ENCODE data around the gene ARRDC1. TPM values are rescaled to one million over a fixed set of nuclear protein-coding genes. Genes with fewer than 3 reads are reported as not detected.

Gene ARRDC1
- total and polyA plus RNA-seq, 9 of the 15 experiments (the other 6 are each of a cell fraction or from before 2014, with no cell fraction given): 0.21 to 45.3 (median 18.6) TPM

- TF ChIP-seq THAP12 (CRISPR knock-in tag; IDR thresholded peaks at IDR 0.05) (no peak), MTF1 (CRISPR knock-in tag; IDR thresholded peaks at IDR 0.05; ENCODE audit: borderline replicate concordance) (no peak), RNF219 (CRISPR knock-in tag; IDR thresholded peaks at IDR 0.05) (no peak), ZKSCAN3 (CRISPR knock-in tag; IDR thresholded peaks at IDR 0.05) (no peak), EGR1 (conservative IDR thresholded peaks at IDR 0.05) (no peak; the same call in none of the 2 replicates), KDM4B (IDR thresholded peaks at IDR 0.05; ENCODE audit: borderline replicate concordance in 2 of 2, low read depth in 1 of 2) (0 out of 4 replicates have a peak, but pooled peaks of 1 of the 2 experiments have one; percentile 34), ADNP (tag; IDR thresholded peaks at IDR 0.05) (no peak), FOXP4 (CRISPR knock-in tag; IDR thresholded peaks at IDR 0.05; ENCODE audit: borderline replicate concordance) (no peak), ZNF280B (CRISPR knock-in tag; IDR thresholded peaks at IDR 0.05) (no peak), MBD2 (IDR thresholded peaks at IDR 0.05; ENCODE audit: borderline replicate concordance, low read depth) (no peak; the same call in 1 of the 2 replicates), MED1 (CRISPR knock-in tag; IDR thresholded peaks at IDR 0.05; ENCODE audit: borderline replicate concordance) (no peak), RUNX1 (IDR thresholded peaks at IDR 0.05; ENCODE audit: low read depth) (no peak), TCFL5 (CRISPR knock-in tag; conservative IDR thresholded peaks at IDR 0.05) (no peak), KLF10 (CRISPR knock-in tag; IDR thresholded peaks at IDR 0.05) (no peak), ZFX (CRISPR knock-in tag; IDR thresholded peaks at IDR 0.05) (peak; percentile 75), NCOA2 (IDR thresholded peaks at IDR 0.05; ENCODE audit: partially characterized antibody in 2 of 2) (no peak), XRCC3 (IDR thresholded peaks at IDR 0.05) (no peak), GABPA (tag; conservative IDR thresholded peaks at IDR 0.05; ENCODE audit: low read depth) (no peak), CAMTA2 (CRISPR knock-in tag; conservative IDR thresholded peaks at IDR 0.05) (no peak), EP400 (IDR thresholded peaks at IDR 0.05) (no peak; the same call in 1 of the 2 replicates)
Observed at GRCh38 chr9:137590469-137591383, 14.8 kb upstream of the ARRDC1 start, which contains the start of gene ZMYND19 (continued).

All from K562 (cell line).